NB4 (cell line): ENCODE results near the gene COA8.

ENCODE experiments used
- DNase-seq: peaks from one replicate; pipeline ENCODE4 v3.0.0; 2010; ENCODE audit warnings: low read depth
- H3K4me3 ChIP-seq: one replicate; pipeline ENCODE4 v1.5.1; 2011; ENCODE audit warnings: mild to moderate bottlenecking, low read depth, low read length, moderate library complexity
- MYC ChIP-seq: IDR thresholded peaks from 2 replicates; pipeline ENCODE4 v1.6.1; 2011; ENCODE audit warnings: low read depth, low read length
- POLR2A ChIP-seq: IDR thresholded peaks from 2 replicates; pipeline ENCODE4 v1.6.1; 2011; ENCODE audit warnings: mild to moderate bottlenecking; ENCODE audit not compliant: insufficient read length; ENCODE audit errors: extremely low read depth
- TF ChIP-seq, protein P1 (sequence below): IDR thresholded peaks from one replicate; pipeline ENCODE4 v1.5.1; 2012; ENCODE audit warnings: low read depth, low read length
- TF ChIP-seq, protein P2 (sequence below): IDR thresholded peaks from 2 replicates; pipeline ENCODE4 v1.6.1; 2011; ENCODE audit warnings: low read depth, low read length

COA8 gene

DNA sequence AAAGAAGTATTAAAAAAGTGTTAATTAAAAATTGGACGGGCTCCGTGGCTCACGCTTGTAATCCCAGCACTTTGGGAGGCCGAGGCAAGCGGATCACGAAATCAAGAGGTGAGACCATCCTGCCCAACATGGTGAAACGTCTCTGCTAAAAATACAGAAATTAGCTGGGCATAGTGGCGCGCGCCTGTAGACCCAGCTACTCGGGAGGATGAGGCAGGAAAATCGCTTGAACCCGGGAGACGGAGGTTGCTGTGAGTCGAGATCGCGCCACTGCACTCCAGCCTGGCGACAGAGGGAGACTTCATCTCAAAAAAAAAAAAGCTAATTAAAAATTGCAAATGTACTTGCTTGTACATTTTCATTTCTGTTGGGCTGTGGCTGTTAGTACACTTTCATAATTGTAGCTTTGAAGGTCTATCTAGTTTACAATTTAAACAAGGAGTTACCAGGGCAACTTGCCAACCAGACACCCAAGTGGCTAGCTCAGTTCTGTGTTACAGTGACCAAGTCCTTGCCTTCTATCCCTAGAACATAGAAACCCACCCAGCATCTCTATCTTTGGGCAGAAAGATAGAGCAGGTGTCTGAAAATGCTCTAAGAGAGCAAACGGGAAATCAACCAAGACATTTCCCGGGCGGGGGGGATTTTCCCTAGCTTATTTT is 1.2 kb downstream of the COA8 start:
- DNase-seq = no peak
- peak overlapping the region; percentile 77 for H3K4me3 ChIP-seq
- TF ChIP-seq MYC = no peak
- no peak for TF ChIP-seq POLR2A
- TF ChIP-seq, protein P1, sequence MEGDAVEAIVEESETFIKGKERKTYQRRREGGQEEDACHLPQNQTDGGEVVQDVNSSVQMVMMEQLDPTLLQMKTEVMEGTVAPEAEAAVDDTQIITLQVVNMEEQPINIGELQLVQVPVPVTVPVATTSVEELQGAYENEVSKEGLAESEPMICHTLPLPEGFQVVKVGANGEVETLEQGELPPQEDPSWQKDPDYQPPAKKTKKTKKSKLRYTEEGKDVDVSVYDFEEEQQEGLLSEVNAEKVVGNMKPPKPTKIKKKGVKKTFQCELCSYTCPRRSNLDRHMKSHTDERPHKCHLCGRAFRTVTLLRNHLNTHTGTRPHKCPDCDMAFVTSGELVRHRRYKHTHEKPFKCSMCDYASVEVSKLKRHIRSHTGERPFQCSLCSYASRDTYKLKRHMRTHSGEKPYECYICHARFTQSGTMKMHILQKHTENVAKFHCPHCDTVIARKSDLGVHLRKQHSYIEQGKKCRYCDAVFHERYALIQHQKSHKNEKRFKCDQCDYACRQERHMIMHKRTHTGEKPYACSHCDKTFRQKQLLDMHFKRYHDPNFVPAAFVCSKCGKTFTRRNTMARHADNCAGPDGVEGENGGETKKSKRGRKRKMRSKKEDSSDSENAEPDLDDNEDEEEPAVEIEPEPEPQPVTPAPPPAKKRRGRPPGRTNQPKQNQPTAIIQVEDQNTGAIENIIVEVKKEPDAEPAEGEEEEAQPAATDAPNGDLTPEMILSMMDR = no peak
- TF ChIP-seq, protein P2, sequence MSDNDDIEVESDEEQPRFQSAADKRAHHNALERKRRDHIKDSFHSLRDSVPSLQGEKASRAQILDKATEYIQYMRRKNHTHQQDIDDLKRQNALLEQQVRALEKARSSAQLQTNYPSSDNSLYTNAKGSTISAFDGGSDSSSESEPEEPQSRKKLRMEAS = no peak

DNA sequence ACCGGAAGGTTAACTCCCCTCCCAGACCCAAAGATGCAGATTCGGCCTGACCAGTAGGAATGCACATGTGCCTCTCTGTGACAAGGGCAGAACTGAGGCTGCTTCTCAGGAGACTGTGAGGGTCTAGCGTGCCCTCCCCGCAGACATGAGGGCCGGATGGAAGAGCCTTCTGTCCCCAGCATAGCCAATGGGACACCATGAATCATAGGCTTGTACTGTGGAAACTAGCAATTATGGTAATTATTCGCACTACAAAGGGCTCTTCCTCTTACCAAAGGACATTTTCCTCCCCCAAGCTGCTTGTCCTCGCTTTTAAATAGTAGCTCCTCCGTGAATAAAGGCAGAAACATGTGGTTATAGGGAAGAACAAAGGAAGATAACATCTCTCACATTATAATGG is 6.2 kb downstream of the COA8 start:
- no peak overlapping the region for H3K4me3 ChIP-seq
- TF ChIP-seq MYC = no peak
- TF ChIP-seq, protein P2 = no peak
- TF ChIP-seq, protein P1 = no peak
- TF ChIP-seq POLR2A = no peak
- no peak for DNase-seq

DNA sequence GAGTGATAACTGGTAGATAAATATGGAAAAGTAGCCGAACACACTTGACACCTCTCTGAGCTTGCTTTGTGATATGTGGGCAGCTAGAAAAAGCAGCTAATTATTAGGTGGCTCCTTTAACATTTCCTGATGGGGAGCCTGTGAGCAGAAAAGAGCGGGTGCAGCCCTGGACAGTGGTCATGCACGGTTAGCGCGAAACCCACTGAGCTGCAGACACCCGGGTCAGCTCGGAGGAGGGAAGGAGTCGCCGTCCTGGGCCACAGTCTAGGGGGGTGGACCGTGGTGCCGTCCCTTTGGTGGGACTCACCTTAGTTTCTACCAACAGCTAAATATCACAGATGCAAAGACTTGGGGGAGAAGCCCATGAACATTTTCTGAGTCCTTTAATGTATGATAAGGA is 6.6 kb downstream of the COA8 start:
- no peak overlapping the region for H3K4me3 ChIP-seq
- no peak for DNase-seq
- TF ChIP-seq, protein P1 = no peak

DNA sequence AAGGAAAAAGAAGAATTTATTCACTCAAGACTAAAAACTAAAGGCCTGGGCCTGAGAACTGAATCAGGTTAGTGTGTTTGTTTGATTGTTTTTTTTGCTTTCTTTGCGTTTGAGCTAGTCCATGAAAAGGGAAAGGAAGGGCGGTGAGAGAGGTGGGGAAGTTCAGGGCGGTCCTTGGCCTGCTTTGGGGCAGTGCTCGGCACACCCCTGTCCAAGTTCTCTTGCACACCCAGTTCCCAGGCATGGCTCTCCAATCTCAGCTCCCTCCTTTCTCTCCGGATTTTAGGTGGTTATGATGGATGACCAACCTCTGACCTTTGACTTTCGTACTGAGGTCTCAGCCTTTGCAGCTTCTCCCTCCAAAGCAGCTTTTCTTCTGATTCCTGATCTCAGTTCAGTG is 11.3 kb downstream of the COA8 start:
- TF ChIP-seq POLR2A = no peak
- no peak for TF ChIP-seq MYC
- TF ChIP-seq, protein P2 = no peak
- TF ChIP-seq, protein P1 = no peak
- no peak for DNase-seq

DNA sequence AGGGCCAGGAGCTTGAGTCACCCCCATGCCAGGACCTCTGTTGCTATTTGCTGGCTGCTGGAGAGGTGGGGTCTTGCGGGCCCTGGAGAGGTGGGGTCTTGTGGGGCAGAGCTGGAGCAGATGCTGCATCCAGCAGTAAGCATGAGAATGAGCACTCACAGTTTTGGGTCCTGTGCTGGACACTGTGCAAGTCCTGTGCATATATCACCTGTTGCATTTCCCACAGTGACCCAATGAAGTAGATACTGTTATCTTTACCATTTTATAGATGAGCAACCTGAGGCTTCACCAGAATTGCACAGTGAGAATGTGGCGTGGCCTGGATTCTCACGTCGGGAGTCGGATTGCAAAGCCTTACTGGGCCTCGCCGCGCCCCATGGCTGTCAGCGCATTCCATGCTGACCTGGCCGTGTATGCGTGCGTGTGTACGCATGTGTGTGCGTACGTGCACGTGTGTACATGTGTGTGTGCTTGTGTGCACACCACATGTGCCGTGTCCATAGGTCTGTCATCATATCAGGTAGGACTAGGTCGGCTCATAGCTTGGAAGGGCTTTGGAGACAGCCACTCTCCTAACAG is 12.0 kb downstream of the COA8 start:
- TF ChIP-seq, protein P1 = no peak
- TF ChIP-seq MYC = no peak
- TF ChIP-seq, protein P2 = no peak
- TF ChIP-seq POLR2A = no peak
- no peak for DNase-seq
- no peak overlapping the region for H3K4me3 ChIP-seq

More for the DNA sequence above, 11.3 kb downstream of the COA8 start:
- no peak overlapping the region for H3K4me3 ChIP-seq
